ENCODE measurements around the gene CIT. TPM values are rescaled to one million over a fixed set of nuclear protein-coding genes. Genes with fewer than 3 reads are reported as not detected.
A peak's percentile ranks its signal among the peaks of the same experiment; 100 is the strongest.

The CIT gene
- polyA plus RNA-seq, 3 donors = 18.3 to 26.7 (median 19.1) TPM

DNA sequence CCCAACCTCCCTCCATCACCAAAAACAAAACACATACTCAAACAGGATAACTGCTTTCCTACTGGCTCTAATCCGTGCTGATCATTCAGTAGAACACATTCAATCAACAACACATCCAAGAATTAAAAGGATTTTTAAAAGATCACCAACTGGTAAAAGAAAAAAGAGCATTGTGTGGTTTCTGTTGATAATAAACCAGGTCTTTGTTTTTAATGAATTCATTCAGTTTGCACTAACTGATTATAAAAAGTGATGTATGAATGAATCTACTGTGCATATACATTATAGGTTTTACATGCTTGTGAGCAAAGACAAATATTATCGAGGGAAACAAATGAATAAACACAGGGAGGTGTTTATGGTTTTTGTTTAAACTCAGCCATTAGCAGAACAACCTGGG lies 55.1 kb downstream of the CIT start:
- no peak for DNase-seq (ENCODE audit: extremely low read depth in 1 of 11, low read depth in 9 of 11, low spot score in 4 of 11)

DNA sequence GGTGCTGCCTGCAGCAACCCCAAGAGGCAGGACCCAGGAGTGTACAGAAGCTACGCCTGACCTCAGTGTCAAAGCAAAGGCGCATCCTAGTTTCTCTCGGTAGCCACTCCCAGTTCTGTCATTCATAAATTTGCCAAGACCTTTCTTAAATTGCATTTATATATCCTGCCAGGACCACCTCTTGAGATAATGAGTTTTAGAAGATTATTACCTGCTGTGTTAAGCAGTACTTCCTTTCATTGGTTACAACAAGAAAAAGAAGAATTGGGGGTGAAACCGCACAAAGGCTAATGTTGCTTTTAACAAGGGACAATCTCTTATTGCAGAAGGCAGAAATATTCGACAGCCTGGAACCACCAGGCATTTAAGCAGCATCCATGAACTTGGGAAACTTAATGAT lies 57.8 kb downstream of the CIT start:
- DNase-seq (ENCODE audit: extremely low read depth in 1 of 11, low read depth in 9 of 11, low spot score in 4 of 11) = no peak

DNA sequence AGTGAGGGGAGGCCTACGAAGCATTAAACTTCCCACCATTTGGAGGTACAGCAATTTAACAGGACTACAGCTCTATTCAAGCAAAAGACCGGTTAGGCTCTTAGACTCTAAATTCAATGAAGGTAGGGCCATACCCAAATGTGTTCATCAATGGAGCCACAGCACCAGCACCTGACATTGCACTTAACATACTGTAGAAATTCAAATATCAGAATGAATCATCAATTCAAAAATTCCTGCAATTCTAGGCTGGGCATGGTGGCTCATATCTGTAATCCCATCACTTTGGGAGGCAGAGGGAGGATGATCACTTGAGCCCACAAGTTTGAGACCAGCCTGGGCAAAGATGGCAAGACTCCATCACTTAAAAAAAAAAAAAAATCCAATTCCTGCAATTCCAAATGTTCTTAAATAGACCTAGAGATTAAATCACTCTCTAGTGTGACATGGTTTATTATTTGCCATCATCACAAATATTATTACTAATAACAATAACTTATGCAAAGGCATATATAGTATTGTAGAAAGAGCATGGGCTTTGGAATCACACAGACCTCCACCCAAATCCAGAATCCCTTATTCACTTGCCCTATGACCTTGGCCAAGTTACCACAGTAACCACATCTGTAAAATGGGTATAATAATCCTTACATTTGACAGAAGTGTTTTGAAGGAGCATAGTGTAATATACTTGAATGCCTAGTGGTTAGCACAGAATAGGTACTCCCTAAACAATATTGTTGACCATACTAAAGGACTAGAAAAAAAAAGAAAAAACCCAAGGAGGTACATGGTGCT lies 59.4 kb downstream of the CIT start:
- DNase-seq (ENCODE audit: extremely low read depth in 1 of 11, low read depth in 9 of 11, low spot score in 4 of 11) = no peak

- no peak for DNase-seq (ENCODE audit: extremely low read depth in 1 of 11, low read depth in 9 of 11, low spot score in 4 of 11)
These were observed 68.1 kb downstream of the CIT start for GRCh38 chr12:119809023-119809422.

DNA sequence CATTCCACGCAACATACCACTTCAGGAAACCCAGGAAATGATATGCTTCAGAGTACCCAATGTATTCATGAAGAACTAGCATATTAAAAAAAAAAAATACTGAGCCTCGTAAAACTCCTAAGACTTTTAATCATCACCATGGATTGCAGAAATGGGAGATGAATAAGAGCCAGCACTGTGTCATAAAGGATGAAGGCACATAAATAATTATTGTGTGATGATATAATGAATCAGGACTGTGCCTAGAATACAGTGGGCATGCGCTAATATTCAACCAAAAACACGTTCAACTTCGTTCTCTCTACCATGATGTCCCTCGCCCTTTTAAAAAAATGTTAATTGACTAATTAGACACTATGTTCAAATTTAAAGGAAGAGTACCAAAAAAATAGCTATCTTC lies 68.7 kb downstream of the CIT start:
- DNase-seq (ENCODE audit: extremely low read depth in 1 of 11, low read depth in 9 of 11, low spot score in 4 of 11) = no peak

GRCh38 chr12:119807380-119807779 lies 69.7 kb downstream of the CIT start:
- DNase-seq (ENCODE audit: extremely low read depth in 1 of 11, low read depth in 9 of 11, low spot score in 4 of 11) = no peak

- peak in 10 of 11 donors; percentile 33 to 69 (median 57) for DNase-seq (ENCODE audit: extremely low read depth in 1 of 11, low read depth in 9 of 11, low spot score in 4 of 11)
These were observed 73.0 kb downstream of the CIT start for GRCh38 chr12:119804011-119804641.

DNA sequence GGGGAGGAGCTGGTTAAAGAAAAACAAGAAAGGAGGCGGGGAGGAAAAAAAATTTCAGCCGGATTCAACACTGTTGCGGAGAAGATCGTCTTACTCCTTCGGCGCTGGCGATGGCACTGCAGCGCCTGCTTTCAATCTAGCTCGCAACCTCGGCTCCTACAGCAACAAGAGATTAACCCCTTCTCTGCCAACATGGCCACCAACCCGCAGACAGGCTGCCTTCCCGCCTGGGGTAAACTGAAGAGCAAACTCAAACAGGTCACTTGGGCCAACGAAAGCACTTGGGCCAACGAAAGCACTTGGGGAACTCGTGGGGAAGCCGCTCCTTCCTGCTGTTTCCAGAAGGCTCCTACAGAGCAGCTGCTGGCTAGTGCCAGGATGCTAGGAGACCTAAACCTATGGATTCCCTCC lies 73.7 kb downstream of the CIT start:
- peak in 9 of 11 donors; percentile 27 to 56 (median 36) for DNase-seq (ENCODE audit: extremely low read depth in 1 of 11, low read depth in 9 of 11, low spot score in 4 of 11)

GRCh38 chr12:119802472-119802871 lies 74.6 kb downstream of the CIT start:
- DNase-seq (ENCODE audit: extremely low read depth in 1 of 11, low read depth in 9 of 11, low spot score in 4 of 11) = no peak

GRCh38 chr12:119797090-119797489 lies 80.0 kb downstream of the CIT start:
- DNase-seq (ENCODE audit: extremely low read depth in 1 of 11, low read depth in 9 of 11, low spot score in 4 of 11) = no peak

DNA sequence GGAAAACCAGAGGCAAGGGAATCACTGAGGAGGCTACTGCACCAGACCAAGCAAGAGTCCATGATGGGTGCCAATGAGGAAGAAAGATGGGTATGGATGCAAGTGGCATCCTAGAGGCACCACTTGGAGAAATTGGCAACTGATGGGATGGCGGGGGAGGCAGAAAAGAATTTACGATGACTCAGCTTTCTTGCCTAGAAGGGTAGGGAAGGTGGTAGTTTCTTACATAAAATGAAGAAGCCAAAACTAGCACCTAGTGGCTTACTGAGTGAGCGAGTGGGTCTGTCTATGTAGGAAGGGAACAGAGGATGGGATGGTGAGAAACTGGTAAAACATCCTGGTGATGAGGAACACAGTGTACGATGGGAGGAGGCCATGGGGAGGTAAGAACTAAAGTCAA lies 80.8 kb downstream of the CIT start:
- DNase-seq (ENCODE audit: extremely low read depth in 1 of 11, low read depth in 9 of 11, low spot score in 4 of 11) = no peak

DNA sequence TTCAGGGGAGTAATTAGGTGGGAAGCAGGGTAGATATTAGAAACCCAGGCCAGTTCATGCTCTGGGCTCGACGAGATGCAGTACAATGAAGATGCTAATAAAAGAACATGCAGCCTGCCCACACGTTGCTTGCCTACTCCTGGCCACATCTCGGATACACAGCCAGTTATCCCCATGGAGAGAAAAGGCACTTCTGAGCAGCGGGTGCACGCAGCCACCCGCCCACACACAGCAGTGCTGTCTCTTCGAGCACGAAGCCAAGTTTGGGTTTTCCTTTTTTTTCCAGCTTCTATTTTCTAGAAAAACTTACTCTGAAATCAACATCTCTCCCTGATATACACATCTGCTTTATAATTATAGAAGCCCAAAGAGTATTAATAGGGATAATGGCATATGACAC lies 85.7 kb downstream of the CIT start:
- DNase-seq (ENCODE audit: extremely low read depth in 1 of 11, low read depth in 9 of 11, low spot score in 4 of 11) = no peak

- no peak for DNase-seq (ENCODE audit: extremely low read depth in 1 of 11, low read depth in 9 of 11, low spot score in 4 of 11)
These were observed 88.3 kb downstream of the CIT start for GRCh38 chr12:119788786-119789185.

DNA sequence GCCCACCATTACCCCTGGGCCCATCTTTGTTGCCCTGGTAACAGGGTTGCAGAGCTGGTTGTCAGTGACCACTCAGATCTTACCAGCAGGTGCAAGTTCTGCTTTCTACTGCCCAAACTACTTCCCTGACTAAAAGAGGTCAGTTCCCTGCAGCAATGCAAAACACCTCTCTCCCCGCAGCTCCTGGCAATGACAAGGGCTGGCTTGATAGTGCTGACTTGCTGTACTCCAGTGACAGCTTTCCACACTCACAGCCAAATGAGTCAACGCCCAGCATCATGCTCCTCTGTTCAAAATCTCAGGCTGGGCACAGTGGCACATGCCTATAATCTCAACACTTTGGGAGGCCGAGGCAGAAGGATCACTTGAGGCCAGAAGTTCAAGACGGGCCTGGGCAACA lies 90.6 kb downstream of the CIT start:
- no peak for DNase-seq (ENCODE audit: extremely low read depth in 1 of 11, low read depth in 9 of 11, low spot score in 4 of 11)

GRCh38 chr12:119784673-119785072 lies 92.4 kb downstream of the CIT start:
- no peak for DNase-seq (ENCODE audit: extremely low read depth in 1 of 11, low read depth in 9 of 11, low spot score in 4 of 11)

DNA sequence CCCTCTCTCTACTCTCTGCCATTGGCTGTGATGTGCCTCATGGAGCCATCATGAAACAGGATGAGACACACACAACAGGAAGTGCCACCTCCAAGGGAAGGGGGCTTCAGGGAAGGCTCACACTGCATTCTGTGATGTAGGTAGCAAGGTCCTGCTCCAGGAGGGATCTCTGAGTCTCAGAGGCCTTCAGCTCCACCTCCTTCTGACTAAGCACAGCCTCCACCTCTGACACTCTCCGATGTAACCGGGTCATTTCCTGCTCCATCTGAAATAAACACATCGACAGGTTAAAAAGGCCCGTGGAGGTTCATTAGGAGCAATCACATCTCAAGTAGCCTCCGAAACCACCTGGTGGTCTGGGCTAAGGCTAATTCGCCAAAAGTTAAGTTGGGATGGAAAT lies 93.3 kb downstream of the CIT start:
- DNase-seq (ENCODE audit: extremely low read depth in 1 of 11, low read depth in 9 of 11, low spot score in 4 of 11) = no peak

DNA sequence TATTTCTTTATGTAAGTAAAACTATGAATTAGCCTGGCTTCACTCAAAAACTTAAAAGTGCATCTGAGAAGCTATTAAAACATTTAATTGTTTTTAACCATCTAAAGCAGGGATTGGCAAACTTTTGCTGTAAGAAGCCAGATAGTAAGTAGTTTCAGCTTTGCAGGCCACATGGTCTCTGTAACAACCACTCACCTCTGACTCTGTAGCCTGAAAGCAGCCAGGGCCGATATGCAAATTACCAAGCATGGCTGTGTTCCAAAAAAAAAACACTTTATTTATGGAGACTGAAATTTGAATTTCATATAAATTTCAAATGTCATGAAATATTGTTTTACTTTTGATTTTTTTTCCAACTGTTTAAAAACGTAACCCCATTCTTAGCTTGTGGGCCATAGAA lies 95.3 kb downstream of the CIT start:
- no peak for DNase-seq (ENCODE audit: extremely low read depth in 1 of 11, low read depth in 9 of 11, low spot score in 4 of 11)

DNA sequence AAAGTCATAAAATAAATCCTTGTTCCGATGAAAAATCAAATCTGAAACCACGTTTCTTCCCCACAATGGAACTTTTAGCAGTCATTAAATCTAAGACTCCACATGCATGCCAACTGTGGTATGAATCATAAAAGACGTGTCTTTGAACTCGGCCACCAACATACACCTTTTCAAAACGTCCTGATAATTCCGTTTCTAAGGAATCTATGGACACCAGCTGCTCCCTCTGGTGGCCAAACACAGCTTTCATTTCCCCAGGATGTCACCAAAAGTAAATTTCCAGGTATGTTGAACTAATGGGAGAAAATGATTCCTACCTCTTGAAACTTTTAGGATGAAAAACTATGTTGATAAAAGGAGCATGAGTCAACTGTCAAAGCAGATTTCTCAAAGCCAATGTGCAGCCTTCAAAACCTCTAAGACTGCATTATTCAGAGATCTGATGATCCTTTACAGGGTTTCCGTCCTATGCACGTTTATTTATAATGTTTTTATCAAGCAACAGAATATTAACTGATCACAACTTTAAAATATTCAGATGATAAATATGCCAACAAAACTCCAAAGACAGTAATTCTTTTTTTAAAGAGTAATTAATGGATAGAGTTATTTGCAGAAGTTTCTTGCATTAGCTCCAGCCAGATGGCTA lies 96.2 kb downstream of the CIT start:
- DNase-seq (ENCODE audit: extremely low read depth in 1 of 11, low read depth in 9 of 11, low spot score in 4 of 11) = peak in 8 of 11 donors; percentile 20 to 48 (median 33)

- DNase-seq (ENCODE audit: extremely low read depth in 1 of 11, low read depth in 9 of 11, low spot score in 4 of 11) = no peak
These were observed 101.7 kb downstream of the CIT start for GRCh38 chr12:119775246-119775895.

- DNase-seq (ENCODE audit: extremely low read depth in 1 of 11, low read depth in 9 of 11, low spot score in 4 of 11) = no peak
These were observed 104.7 kb downstream of the CIT start for GRCh38 chr12:119772431-119772830.

Data from renal cortex interstitium (tissue), 11 donors.